HG03025 (cell line): ENCODE data around the gene CENPP.
"Not testable (repeated sequence)": the region's sequence is repeated elsewhere in the genome, so short reads cannot be mapped to it uniquely, and the experiment has no call there.

Experiments
- ATAC-seq: cut with Tn5 transposase; IDR thresholded peaks from one replicate; pipeline ENCODE4 v1.9.1; 2021; ENCODE audit warnings: mild to moderate bottlenecking, moderate library complexity; ENCODE audit not compliant: unreplicated experiment, low FRiP score

Gene CENPP

GRCh38 chr9:92377876-92378275 lies 52.1 kb downstream of the CENPP start:
- ATAC-seq, result no peak

- no peak for ATAC-seq
These were observed 53.3 kb downstream of the CENPP start for GRCh38 chr9:92378865-92379560.

- ATAC-seq, result no peak
These were observed 54.9 kb downstream of the CENPP start for GRCh38 chr9:92380603-92381002.

GRCh38 chr9:92381775-92382174 lies 56.0 kb downstream of the CENPP start:
- no peak for ATAC-seq

- no peak for ATAC-seq
These were observed 58.6 kb downstream of the CENPP start for GRCh38 chr9:92384375-92384774.

GRCh38 chr9:92385001-92385400 lies 59.2 kb downstream of the CENPP start:
- no peak for ATAC-seq

- no peak for ATAC-seq
These were observed 59.7 kb downstream of the CENPP start for GRCh38 chr9:92385477-92385876.

GRCh38 chr9:92385953-92386352 lies 60.2 kb downstream of the CENPP start:
- ATAC-seq, result no peak

GRCh38 chr9:92392690-92393089 lies 66.9 kb downstream of the CENPP start:
- ATAC-seq, result no peak

- no peak for ATAC-seq
These were observed 67.9 kb downstream of the CENPP start for GRCh38 chr9:92393686-92394085.

GRCh38 chr9:92395617-92396016 lies 69.9 kb downstream of the CENPP start:
- no peak for ATAC-seq

GRCh38 chr9:92397853-92398252 lies 72.1 kb downstream of the CENPP start:
- no peak for ATAC-seq

- ATAC-seq, result no peak
These were observed 76.6 kb downstream of the CENPP start for GRCh38 chr9:92402360-92402759.

- ATAC-seq, result no peak
These were observed 77.3 kb downstream of the CENPP start for GRCh38 chr9:92402826-92403745.

- no peak for ATAC-seq
These were observed 78.5 kb downstream of the CENPP start, which contains the start of gene OGN for GRCh38 chr9:92404042-92404836. Gene OGN (minus strand): TSS chr9:92404578. CDS start chr9:92403407, 1,171 bp downstream.

GRCh38 chr9:92405818-92406217 lies 80.1 kb downstream of the CENPP start:
- ATAC-seq, result no peak

GRCh38 chr9:92406477-92406876 lies 80.7 kb downstream of the CENPP start:
- ATAC-seq, result no peak

- ATAC-seq, result no peak
These were observed 82.1 kb downstream of the CENPP start for GRCh38 chr9:92407818-92408217.

- ATAC-seq, result no peak
These were observed 83.2 kb downstream of the CENPP start for GRCh38 chr9:92408747-92409478.

GRCh38 chr9:92411157-92411556 lies 85.4 kb downstream of the CENPP start:
- ATAC-seq, result not testable (repeated sequence)
